ENCODE data around the gene DYNLT4.

DNA sequence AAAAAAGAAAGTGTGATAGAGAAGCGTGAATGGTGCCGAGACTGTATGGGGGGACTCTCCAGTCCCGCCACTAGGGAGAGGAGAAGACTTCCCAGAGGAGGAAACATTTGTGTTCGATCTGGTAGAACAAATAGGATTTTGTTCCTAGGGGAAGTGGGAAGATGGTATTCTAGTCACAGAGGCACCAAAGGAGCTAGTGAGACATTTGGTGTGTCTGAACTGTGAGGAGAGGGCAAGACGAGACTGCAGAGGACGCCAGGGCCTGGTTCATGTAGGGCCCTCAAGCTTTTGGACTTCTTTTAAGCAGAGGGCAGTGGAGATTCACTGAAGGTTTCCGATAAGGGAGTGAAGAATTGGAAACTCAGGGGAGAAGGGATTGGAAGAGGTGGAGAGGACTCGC, 4.1 kb upstream of the DYNLT4 start:
- TF ChIP-seq, protein P1, sequence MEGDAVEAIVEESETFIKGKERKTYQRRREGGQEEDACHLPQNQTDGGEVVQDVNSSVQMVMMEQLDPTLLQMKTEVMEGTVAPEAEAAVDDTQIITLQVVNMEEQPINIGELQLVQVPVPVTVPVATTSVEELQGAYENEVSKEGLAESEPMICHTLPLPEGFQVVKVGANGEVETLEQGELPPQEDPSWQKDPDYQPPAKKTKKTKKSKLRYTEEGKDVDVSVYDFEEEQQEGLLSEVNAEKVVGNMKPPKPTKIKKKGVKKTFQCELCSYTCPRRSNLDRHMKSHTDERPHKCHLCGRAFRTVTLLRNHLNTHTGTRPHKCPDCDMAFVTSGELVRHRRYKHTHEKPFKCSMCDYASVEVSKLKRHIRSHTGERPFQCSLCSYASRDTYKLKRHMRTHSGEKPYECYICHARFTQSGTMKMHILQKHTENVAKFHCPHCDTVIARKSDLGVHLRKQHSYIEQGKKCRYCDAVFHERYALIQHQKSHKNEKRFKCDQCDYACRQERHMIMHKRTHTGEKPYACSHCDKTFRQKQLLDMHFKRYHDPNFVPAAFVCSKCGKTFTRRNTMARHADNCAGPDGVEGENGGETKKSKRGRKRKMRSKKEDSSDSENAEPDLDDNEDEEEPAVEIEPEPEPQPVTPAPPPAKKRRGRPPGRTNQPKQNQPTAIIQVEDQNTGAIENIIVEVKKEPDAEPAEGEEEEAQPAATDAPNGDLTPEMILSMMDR (IDR thresholded peaks at IDR 0.05) = no peak
- TF ChIP-seq POLR2A (IDR thresholded peaks at IDR 0.05) = no peak
